H9 (cell line): Measurements from ENCODE around the gene TFF3. TPM values are rescaled to one million over a fixed set of nuclear protein-coding genes. Genes with fewer than 3 reads are reported as not detected.
A peak's percentile ranks its signal among the peaks of the same experiment; 100 is the strongest.

Source experiments
- DNase-seq: peaks from one replicate; pipeline ENCODE4 v3.0.0-alpha.2; 2017
- H2AFZ ChIP-seq: one replicate; pipeline ENCODE4 v1.6.1; 2013; ENCODE audit warnings: mild to moderate bottlenecking, low read length, control low read depth, moderate library complexity
- H2AK5ac ChIP-seq: 2 replicates; pipeline ENCODE4 v1.6.1; 2013; ENCODE audit warnings: low read length, control low read depth, mixed read lengths; ENCODE audit not compliant: insufficient read length
- H2BK120ac ChIP-seq: one replicate; pipeline ENCODE4 v1.6.1; 2013; ENCODE audit warnings: low read depth, mild to moderate bottlenecking, low read length, control low read depth, inconsistent platforms; ENCODE audit not compliant: poor library complexity, severe bottlenecking
- H2BK12ac ChIP-seq: 2 replicates; pipeline ENCODE4 v1.6.1; 2013; ENCODE audit warnings: low read length, control low read depth, mixed read lengths, low read depth; ENCODE audit not compliant: insufficient read length
- H2BK15ac ChIP-seq: 2 replicates; pipeline ENCODE4 v1.6.1; 2013; ENCODE audit warnings: low read depth, low read length, control low read depth
- H2BK20ac ChIP-seq: one replicate; pipeline ENCODE4 v1.6.1; 2013; ENCODE audit warnings: low read depth, mild to moderate bottlenecking, low read length, control low read depth, inconsistent platforms; ENCODE audit not compliant: poor library complexity, severe bottlenecking
- H2BK5ac ChIP-seq: 2 replicates; pipeline ENCODE4 v1.6.1; 2013; ENCODE audit warnings: low read length, control low read depth, mixed read lengths; ENCODE audit not compliant: insufficient read length
- H3K14ac ChIP-seq: 2 replicates; pipeline ENCODE4 v1.6.1; 2013; ENCODE audit warnings: low read length, control low read depth; ENCODE audit not compliant: insufficient read depth
- H3K18ac ChIP-seq: 2 replicates; pipeline ENCODE4 v1.6.1; 2013; ENCODE audit warnings: low read depth, mild to moderate bottlenecking, mixed read lengths, low read length, control low read depth; ENCODE audit not compliant: insufficient read length
- H3K23ac ChIP-seq: 2 replicates; pipeline ENCODE4 v1.6.1; 2013; ENCODE audit warnings: low read length, control low read depth, mixed read lengths, low read depth; ENCODE audit not compliant: insufficient read length
- H3K23me2 ChIP-seq: 2 replicates; pipeline ENCODE4 v1.6.1; 2013; ENCODE audit warnings: low read depth, mild to moderate bottlenecking, mixed read lengths, low read length, control low read depth; ENCODE audit not compliant: insufficient read length, poor library complexity, severe bottlenecking
- H3K27ac ChIP-seq: 2 replicates; pipeline ENCODE4 v1.5.1; 2013; ENCODE audit warnings: low read length, control low read depth, mixed read lengths, low read depth; ENCODE audit not compliant: insufficient read length
- H3K27me3 ChIP-seq: 2 replicates; pipeline ENCODE4 v1.6.1; 2013; ENCODE audit warnings: low read length, control low read depth, inconsistent platforms; ENCODE audit not compliant: insufficient read depth
- H3K4ac ChIP-seq: 2 replicates; pipeline ENCODE4 v1.6.1; 2013; ENCODE audit warnings: low read depth, mild to moderate bottlenecking, control low read depth, inconsistent platforms, low read length, moderate library complexity
- H3K4me1 ChIP-seq: 2 replicates; pipeline ENCODE4 v1.6.1; 2013; ENCODE audit warnings: low read length, control low read depth, inconsistent platforms; ENCODE audit not compliant: insufficient read depth
- H3K4me2 ChIP-seq: 2 replicates; pipeline ENCODE4 v1.6.1; 2013; ENCODE audit warnings: low read length, control low read depth, mixed read lengths; ENCODE audit not compliant: insufficient read length, insufficient read depth
- H3K56ac ChIP-seq: 2 replicates; pipeline ENCODE4 v1.6.1; 2013; ENCODE audit warnings: low read depth, mild to moderate bottlenecking, mixed read lengths, low read length, control low read depth; ENCODE audit not compliant: insufficient read length
- H3K79me1 ChIP-seq: 2 replicates; pipeline ENCODE4 v1.6.1; 2013; ENCODE audit warnings: low read depth, mild to moderate bottlenecking, moderate library complexity, low read length, control low read depth, inconsistent platforms; ENCODE audit not compliant: insufficient read depth, poor library complexity, severe bottlenecking
- H3K79me2 ChIP-seq: 2 replicates; pipeline ENCODE4 v1.6.1; 2013; ENCODE audit warnings: low read length, control low read depth, inconsistent platforms; ENCODE audit not compliant: insufficient read depth
- H3K9ac ChIP-seq: 2 replicates; pipeline ENCODE4 v1.6.1; 2013; ENCODE audit warnings: low read length, control low read depth, mixed read lengths; ENCODE audit not compliant: insufficient read length; ENCODE audit errors: extremely low read depth
- H3K9me3 ChIP-seq: one replicate; pipeline ENCODE4 v1.6.1; 2013; ENCODE audit warnings: low read depth, low read length, inconsistent platforms; ENCODE audit not compliant: control insufficient read depth
- H3T11ph ChIP-seq: one replicate; pipeline ENCODE4 v1.6.1; 2013; ENCODE audit warnings: mild to moderate bottlenecking, low read length, control low read depth, inconsistent platforms
- H4K20me1 ChIP-seq: one replicate; pipeline ENCODE4 v1.6.1; 2013; ENCODE audit not compliant: control insufficient read depth, insufficient read length, insufficient read depth
- H4K5ac ChIP-seq: 2 replicates; pipeline ENCODE4 v1.6.1; 2013; ENCODE audit warnings: low read depth, mild to moderate bottlenecking, mixed read lengths, low read length, control low read depth; ENCODE audit not compliant: insufficient read length
- H4K8ac ChIP-seq: replicated peaks from 2 replicates; pipeline ENCODE4 v1.6.1; 2013; ENCODE audit warnings: low read length, control low read depth, mixed read lengths, low read depth; ENCODE audit not compliant: insufficient read length
- H4K91ac ChIP-seq: 2 replicates; pipeline ENCODE4 v1.6.1; 2013; ENCODE audit warnings: low read depth, mild to moderate bottlenecking, moderate library complexity, mixed read lengths, low read length, control low read depth; ENCODE audit not compliant: insufficient read length
- H3K27ac Mint-ChIP-seq, 3 experiments: 2 replicates in 2 of 3; 3 replicates in 1 of 3; pipeline ENCODE4 v1.8.0; 2020 to 2021; ENCODE audit warnings: mixed read lengths in 3 of 3, mild to moderate bottlenecking in 1 of 3, moderate library complexity in 1 of 3
- H3K27me3 Mint-ChIP-seq: 2 replicates; pipeline ENCODE4 v1.8.0; 2021; ENCODE audit warnings: low read depth, mild to moderate bottlenecking, moderate library complexity, mixed read lengths
- H3K36me3 Mint-ChIP-seq, 3 experiments: 2 replicates in 2 of 3; 3 replicates in 1 of 3; pipeline ENCODE4 v1.8.0; 2020 to 2021; ENCODE audit warnings: low read depth in 3 of 3, mixed read lengths in 3 of 3; ENCODE audit not compliant: insufficient read depth in 1 of 3
- H3K4me1 Mint-ChIP-seq, 2 experiments: 2 replicates each; pipeline ENCODE4 v1.8.0; 2020; ENCODE audit warnings: mixed read lengths in 2 of 2
- H3K4me3 Mint-ChIP-seq, 2 experiments: 2 replicates in 1 of 2; 3 replicates in 1 of 2; pipeline ENCODE4 v1.8.0; 2020 to 2021; ENCODE audit warnings: mild to moderate bottlenecking in 2 of 2, mixed read lengths in 2 of 2, moderate library complexity in 1 of 2
- H3K9me3 Mint-ChIP-seq, 2 experiments: 2 replicates in 1 of 2; 3 replicates in 1 of 2; pipeline ENCODE4 v1.8.0; 2020; ENCODE audit warnings: mild to moderate bottlenecking in 2 of 2, mixed read lengths in 2 of 2, moderate library complexity in 1 of 2
- CTCF ChIP-seq: fragments of 200-600 bp; sonication (generic); conservative IDR thresholded peaks from 3 replicates; pipeline ENCODE4 v1.8.0; 2021; ENCODE audit warnings: antibody characterized with exemption, mild to moderate bottlenecking
- WGBS: extraction: QIAGEN DNeasy Blood & Tissue Kit; methylation state at CpG from one replicate; pipeline ENCODE4 v1.1.7; 2013; ENCODE audit warnings: missing lambda C conversion rate, low lambda C conversion rate, mixed read lengths; ENCODE audit not compliant: insufficient read length; ENCODE audit errors: extremely low coverage; 5-methylcytosine and 5-hydroxymethylcytosine counted together
- total RNA-seq: library from RNA; stranded (reverse); gene quantifications from 2 replicates; pipeline ENCODE4 v1.2.1, GENCODE V29; 2021

The TFF3 gene
- total RNA-seq, 1 experiment from 2014 or later, result 1.5 TPM

- Histone ChIP-seq H3K27me3 (no peaks in the 10 kb centered on the region), H2BK120ac (no peak overlapping the region), H3K4me2 (no peak overlapping the region), H4K5ac (no peak overlapping the region), H3T11ph (no peak overlapping the region), H2BK15ac (no peak overlapping the region), H2BK20ac (no peak overlapping the region), H3K79me2 (no peaks in the 10 kb centered on the region), H3K14ac (no peak overlapping the region; the same call in 1 of the 2 replicates), H2AK5ac (no peak overlapping the region), H3K9me3 (no peaks in the 10 kb centered on the region), H4K91ac (no peak overlapping the region), H2AFZ (no peak overlapping the region), H3K18ac (no peak overlapping the region), H3K79me1 (no peaks in the 10 kb centered on the region), H4K8ac (no peak overlapping the region), H3K23me2 (no peaks in the 10 kb centered on the region), H3K9ac (no peak overlapping the region), H3K56ac (no peak overlapping the region), H3K4ac (no peak overlapping the region), H3K27ac (no peak overlapping the region), H3K4me1 (peaks cover 4% of the 10 kb centered on the region; the same call in 1 of the 2 replicates), H3K23ac (no peak overlapping the region), H4K20me1 (no peaks in the 10 kb centered on the region), H2BK12ac (no peak overlapping the region), H2BK5ac (no peak overlapping the region)
- H3K27ac Mint-ChIP-seq, result no peak overlapping the region; a peak in 1 of 7 replicates
- no peaks in the 10 kb centered on the region for H3K36me3 Mint-ChIP-seq
- H3K4me1 Mint-ChIP-seq, result peaks cover 23 to 24% of the 10 kb centered on the region in 2 experiments
- WGBS, result no CpG with 5 or more reads among the region's 23 CpGs
- TF ChIP-seq CTCF, result no peak
- H3K27me3 Mint-ChIP-seq, result peaks cover 14% of the 10 kb centered on the region
- DNase-seq, result no peak
- H3K9me3 Mint-ChIP-seq, result no peaks in the 10 kb centered on the region; a peak in 1 of 5 replicates
- H3K4me3 Mint-ChIP-seq, result peak overlapping the region in 1 of 2 experiments; percentile 70; a peak in 2 of 5 replicates
Measured at GRCh38 chr21:42308914-42309752, 6.1 kb downstream of the TFF3 start.
